ENCODE data around the gene CD28.

DNA sequence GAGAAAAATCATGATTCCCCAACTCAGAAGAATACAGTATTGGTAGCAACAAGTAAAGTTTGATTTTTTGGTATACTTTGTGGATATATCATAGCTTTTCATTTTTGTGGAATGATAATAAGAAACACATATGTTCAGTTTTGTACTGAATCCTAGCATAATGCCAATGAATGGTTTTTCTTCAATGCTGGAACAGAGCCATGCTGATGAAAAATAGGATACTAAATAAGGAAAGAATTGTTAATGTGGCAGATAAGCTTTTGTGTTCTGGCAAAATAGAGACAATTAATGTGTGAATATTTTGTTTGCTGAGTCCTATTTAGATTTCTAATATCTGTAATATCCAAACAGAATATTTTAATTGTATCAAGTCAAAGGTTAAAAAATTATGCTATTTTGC lies 21.9 kb downstream of the CD28 start:
- TF ChIP-seq, protein P1, sequence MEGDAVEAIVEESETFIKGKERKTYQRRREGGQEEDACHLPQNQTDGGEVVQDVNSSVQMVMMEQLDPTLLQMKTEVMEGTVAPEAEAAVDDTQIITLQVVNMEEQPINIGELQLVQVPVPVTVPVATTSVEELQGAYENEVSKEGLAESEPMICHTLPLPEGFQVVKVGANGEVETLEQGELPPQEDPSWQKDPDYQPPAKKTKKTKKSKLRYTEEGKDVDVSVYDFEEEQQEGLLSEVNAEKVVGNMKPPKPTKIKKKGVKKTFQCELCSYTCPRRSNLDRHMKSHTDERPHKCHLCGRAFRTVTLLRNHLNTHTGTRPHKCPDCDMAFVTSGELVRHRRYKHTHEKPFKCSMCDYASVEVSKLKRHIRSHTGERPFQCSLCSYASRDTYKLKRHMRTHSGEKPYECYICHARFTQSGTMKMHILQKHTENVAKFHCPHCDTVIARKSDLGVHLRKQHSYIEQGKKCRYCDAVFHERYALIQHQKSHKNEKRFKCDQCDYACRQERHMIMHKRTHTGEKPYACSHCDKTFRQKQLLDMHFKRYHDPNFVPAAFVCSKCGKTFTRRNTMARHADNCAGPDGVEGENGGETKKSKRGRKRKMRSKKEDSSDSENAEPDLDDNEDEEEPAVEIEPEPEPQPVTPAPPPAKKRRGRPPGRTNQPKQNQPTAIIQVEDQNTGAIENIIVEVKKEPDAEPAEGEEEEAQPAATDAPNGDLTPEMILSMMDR (conservative IDR thresholded peaks at IDR 0.05 in 1 of 2, IDR thresholded peaks at IDR 0.05 in 1 of 2; ENCODE audit: low read depth in 1 of 2, low read length in 2 of 2), result no peak
- no peak for TF ChIP-seq EZH2 (IDR thresholded peaks at IDR 0.05; ENCODE audit: low read length, missing control alignments)
